ENCODE data around the gene PLEKHA6.

The PLEKHA6 gene

GRCh38 chr1:204308023-204308628 is 51.6 kb downstream of the PLEKHA6 start:
- TF ChIP-seq CTCF (IDR thresholded peaks at IDR 0.05; ENCODE audit: low read depth, low read length): no peak
- no peak for DNase-seq (ENCODE audit: extremely low read depth, low read depth)

- peak; percentile 49 for TF ChIP-seq CTCF (IDR thresholded peaks at IDR 0.05; ENCODE audit: low read depth, low read length)
- peak; percentile 36 for DNase-seq (ENCODE audit: extremely low read depth, low read depth)
Observed at GRCh38 chr1:204307334-204307883, 52.3 kb downstream of the PLEKHA6 start.

GRCh38 chr1:204306076-204306475 is 53.7 kb downstream of the PLEKHA6 start:
- TF ChIP-seq CTCF (IDR thresholded peaks at IDR 0.05; ENCODE audit: low read depth, low read length): no peak
- no peak for DNase-seq (ENCODE audit: extremely low read depth, low read depth)

- no peak for TF ChIP-seq CTCF (IDR thresholded peaks at IDR 0.05; ENCODE audit: low read depth, low read length)
- no peak for DNase-seq (ENCODE audit: extremely low read depth, low read depth)
Observed at GRCh38 chr1:204304067-204304466, 55.7 kb downstream of the PLEKHA6 start.

GRCh38 chr1:204302769-204303168 is 57.0 kb downstream of the PLEKHA6 start:
- TF ChIP-seq CTCF (IDR thresholded peaks at IDR 0.05; ENCODE audit: low read depth, low read length): no peak
- DNase-seq (ENCODE audit: extremely low read depth, low read depth): no peak

GRCh38 chr1:204301171-204301957 is 58.4 kb downstream of the PLEKHA6 start:
- TF ChIP-seq CTCF (IDR thresholded peaks at IDR 0.05; ENCODE audit: low read depth, low read length): no peak
- no peak for DNase-seq (ENCODE audit: extremely low read depth, low read depth)

GRCh38 chr1:204299814-204300365 is 59.8 kb downstream of the PLEKHA6 start:
- DNase-seq (ENCODE audit: extremely low read depth, low read depth): no peak
- TF ChIP-seq CTCF (IDR thresholded peaks at IDR 0.05; ENCODE audit: low read depth, low read length): no peak
